Cerebellar nuclear complex (tissue), 1 donor: ENCODE data around the gene PRM2.
"Not testable (repeated sequence)": the region's sequence is repeated elsewhere in the genome, so short reads cannot be mapped to it uniquely, and the experiment has no call there.

Experiments
- DNase-seq, 2 experiments: peaks; one replicate each; lab custom pipeline; 2025; lab: John Stamatoyannopoulos, UW

PRM2 gene

GRCh38 chr16:11307639-11308492 is 31.6 kb upstream of the PRM2 start:
- no peak for DNase-seq

DNA sequence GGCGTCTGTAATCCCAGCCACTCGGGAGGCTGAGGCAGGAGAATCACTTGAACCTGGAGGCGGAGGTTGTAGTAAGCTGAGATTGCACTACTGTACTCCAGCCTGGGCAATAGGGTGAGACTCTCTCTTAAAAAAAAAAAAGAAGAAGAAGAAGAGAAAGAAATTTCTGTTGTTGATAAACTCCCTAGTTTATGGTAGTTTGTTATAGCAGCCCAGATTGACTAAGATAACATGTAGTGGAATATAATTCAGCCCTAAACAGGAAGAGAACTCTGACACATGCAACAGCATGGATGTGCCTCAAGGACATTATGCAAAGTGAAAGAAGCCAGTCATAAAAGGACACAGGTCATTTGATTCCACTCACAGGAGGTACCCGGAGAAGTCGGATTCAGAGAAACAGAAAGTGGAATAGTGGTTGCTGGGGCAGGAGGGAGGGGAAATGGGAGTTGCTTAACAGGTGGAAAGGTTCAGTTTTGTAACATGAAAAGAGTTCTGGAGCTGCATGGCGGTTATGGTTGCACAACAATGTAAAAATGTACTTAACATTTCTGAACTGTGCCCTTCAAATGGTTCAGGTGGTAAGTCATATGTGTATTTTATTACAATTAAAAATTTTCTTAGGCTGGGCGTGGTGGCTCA is 30.8 kb upstream of the PRM2 start:
- DNase-seq, result no peak

GRCh38 chr16:11306381-11306780 is 30.1 kb upstream of the PRM2 start:
- no peak for DNase-seq

DNA sequence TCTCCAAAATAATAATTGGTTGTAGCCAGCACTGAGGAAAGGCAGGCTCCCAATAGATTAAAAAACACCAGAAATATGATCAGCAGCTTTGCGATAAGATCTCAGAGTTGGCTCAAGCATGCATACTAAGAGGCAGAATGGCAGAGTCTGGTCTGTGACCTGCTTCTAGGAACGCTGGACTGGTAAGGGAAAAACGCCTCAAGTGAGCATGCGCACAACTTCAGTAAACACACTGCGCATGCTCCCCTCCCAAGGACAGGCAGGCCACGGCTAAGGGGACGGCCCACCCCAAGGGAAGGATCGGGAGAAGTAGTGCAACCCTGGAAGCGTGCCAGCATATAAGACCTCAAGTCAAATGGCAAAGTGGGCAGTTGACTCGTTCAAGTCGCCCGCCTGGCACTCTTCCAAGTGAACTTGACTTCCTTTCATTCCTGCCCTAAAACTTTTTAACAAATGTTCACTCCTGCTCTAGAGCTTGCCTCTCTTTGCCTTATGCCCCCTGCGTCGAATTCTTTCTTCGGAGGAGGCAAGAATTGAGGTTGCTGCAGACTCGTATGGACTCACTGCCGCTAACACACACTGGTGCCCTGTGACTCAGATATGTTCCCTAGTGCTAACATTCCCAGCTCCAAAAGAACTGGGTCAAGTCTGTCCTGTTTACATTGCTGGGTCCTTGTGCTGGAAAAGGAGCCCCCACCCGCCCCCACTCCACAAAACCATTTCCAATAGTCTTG is 27.3 kb upstream of the PRM2 start:
- DNase-seq, result no peak

GRCh38 chr16:11302977-11303376 is 26.7 kb upstream of the PRM2 start:
- DNase-seq, result no peak

DNA sequence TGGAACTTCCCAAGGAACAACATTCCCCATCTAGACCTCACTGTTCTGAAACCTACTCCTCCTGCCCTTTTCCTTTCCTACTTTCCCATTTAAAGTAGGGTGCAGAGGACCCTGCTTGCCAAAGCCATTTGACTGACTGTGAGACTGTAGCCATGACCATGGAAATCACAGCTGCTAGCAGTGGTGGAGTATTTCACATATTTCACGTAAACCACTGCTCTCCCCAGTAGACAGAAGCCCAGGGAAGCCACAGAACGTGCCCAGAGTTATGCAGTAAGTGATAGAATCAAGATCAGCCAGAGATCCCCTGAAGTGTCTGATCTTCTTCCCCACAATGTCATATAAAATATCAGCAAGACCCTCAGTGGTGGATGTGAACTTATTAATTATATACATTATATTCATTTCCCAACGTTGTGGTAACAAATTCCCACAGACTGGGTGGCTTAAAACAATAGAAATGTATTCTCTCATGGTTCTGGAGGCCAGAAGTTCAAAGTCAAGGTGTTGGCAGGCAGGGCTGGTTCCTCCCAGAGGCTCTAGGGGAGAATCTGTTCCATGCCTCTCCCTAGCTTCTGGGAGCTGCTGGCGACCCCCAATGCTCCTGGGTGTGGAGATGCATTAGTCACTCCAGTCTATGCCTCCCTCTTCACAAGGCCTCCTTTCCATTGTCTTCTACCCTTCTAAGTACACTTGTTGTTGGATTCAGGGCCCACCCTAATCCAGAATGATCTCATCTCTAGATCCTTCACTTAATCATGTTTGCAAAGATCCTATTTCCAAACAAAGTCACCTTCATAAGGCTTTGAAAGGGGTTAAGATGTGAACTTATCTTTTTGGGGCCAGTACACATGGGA is 25.6 kb upstream of the PRM2 start:
- no peak for DNase-seq

DNA sequence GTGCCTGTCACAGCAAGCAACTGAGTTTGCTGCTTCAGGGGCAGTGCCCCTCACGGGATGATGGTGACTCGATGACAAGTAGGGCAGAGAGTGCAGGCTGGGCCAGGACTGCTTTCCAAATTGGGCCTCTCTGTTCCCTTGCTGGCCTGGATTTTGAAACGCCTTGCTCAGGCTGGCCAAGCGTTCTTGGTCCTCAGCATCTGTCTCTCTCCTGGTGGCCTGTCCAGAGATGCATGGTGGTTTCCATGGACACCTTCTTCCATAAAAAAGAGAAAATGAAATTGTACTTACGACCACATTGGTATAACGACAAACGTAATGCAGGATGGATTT is 24.2 kb upstream of the PRM2 start:
- no peak for DNase-seq

- no peak for DNase-seq
Measured at GRCh38 chr16:11299865-11300559, 23.7 kb upstream of the PRM2 start.

DNA sequence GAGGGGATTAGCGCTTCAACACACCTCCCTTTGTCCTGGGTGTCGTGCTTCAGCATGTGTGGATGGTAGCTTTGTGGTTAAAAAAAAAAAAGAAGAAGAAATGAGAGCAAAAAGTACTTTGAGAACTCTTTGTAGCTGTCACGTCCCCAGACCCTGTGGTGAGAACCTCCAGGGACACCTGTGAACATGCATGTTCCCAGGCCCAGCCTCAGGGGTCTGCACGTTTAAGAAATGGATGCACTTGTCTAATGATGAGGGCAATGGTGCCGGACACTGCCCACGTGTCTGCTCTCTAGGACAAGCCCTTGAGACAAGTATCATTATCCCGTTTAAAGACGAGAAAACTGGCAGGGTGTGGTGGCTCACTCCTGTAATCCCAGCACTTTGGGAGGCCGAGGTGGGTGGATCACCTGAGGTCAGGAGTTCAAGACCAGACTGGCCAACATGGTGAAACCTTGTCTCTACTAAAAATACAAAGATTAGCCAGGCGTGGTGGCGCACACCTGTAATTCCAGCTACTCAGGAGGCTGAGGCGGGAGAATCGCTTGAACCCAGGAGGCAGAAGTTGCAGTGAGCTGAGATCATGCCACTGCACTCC is 22.8 kb upstream of the PRM2 start:
- not testable (repeated sequence) for DNase-seq

DNA sequence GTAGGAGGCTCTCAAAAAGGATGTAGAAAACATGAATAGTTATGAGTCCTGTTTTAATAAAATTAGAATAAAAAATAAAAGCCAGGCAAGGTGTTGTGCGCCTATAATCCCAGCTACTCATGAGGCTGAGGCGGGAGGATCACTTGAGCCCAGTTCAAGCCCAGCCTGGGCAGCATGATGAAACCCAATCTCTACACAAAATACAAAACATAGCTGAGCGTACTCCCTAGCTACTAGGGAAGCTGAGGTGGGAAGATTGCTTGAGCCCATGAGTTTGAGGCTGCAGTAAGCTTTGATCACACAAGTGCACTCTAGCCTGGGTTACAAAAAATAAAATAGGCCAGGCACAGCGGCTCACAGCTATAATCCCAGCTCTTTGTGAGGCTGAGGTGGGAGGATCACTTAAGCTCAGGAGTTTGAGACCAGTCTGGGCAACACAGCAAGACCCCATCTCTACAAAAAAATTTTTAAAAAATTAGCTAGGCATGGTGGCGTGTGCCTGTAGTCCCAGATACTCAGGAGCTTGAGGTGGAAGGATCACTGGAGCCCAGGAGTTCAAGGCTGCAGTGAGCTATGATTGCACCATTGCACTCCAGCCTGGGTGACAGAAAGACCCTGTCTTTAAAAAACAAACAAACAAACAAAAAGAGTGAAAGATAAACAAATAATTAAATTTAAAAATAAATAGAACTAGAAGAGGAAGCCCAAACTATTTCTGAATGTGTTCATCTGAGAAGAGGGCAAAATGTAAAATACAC is 22.0 kb upstream of the PRM2 start:
- no peak for DNase-seq

GRCh38 chr16:11297492-11298142 is 21.3 kb upstream of the PRM2 start:
- DNase-seq, result no peak

- DNase-seq, result no peak
Measured at GRCh38 chr16:11296706-11297491, 20.6 kb upstream of the PRM2 start.

- DNase-seq, result no peak
Measured at GRCh38 chr16:11296351-11296705, 20.0 kb upstream of the PRM2 start.

- DNase-seq, result no peak
Measured at GRCh38 chr16:11295672-11296071, 19.4 kb upstream of the PRM2 start.

DNA sequence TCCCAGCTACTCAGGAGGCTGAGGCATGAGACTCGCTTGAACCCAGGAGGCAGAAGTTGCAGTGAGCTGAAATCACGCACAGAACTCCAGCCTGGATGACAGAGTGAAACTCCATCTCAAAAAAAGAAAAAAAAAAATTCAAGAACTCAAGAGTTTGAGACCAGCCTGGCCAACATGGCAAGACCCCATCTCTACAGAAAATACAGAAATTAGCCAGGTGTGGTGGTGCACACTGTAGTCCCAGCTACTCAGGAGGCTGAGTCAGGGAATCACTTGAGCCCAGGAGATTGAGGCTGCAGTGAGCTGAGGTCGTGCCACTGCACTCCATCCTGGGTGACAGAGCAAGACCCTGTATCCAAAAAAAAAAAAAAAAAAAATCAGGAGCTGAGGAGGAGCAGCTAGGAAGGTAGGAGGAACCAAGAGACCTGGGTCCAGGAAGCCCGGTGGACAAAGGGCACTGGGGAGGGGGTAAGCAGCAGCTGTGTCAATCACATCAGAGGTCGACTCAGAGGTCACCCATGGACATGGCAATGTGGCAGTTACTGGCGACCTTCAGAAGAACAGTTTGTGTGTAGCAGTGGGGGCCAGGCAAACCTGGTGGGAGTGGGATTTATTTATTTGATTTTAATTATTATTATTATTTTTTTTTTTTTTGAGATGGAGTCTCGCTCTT is 15.9 kb upstream of the PRM2 start:
- no peak for DNase-seq

DNA sequence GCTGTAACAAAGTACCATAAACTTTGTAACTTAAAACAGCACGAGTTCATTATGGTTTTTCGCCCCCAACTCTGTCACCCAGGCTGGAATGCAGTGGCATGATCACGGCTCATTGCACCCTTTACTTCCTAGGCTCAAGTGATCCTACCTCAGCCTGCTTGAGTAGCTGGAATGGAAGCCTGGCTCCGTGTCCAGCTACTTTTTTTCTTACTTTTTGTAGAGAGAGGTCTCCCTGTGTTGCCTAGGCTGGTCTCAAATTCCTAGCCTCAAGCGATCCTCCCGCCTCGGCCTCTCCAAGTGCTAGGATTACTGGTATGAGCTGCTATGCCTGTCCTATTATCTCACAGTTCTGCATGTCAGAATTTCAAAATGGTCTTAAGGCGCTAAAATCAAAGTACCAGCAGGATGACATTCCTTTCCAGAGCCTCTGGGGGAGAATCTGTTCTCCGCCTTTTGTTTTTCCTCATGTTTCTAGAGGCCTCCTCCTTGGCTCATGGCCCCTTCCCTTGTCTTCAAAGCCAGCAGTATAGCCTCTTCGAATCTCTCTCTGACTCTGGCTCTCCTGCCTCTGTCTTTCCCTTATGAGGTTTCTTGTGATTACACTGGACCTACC is 14.9 kb upstream of the PRM2 start:
- DNase-seq, result no peak

DNA sequence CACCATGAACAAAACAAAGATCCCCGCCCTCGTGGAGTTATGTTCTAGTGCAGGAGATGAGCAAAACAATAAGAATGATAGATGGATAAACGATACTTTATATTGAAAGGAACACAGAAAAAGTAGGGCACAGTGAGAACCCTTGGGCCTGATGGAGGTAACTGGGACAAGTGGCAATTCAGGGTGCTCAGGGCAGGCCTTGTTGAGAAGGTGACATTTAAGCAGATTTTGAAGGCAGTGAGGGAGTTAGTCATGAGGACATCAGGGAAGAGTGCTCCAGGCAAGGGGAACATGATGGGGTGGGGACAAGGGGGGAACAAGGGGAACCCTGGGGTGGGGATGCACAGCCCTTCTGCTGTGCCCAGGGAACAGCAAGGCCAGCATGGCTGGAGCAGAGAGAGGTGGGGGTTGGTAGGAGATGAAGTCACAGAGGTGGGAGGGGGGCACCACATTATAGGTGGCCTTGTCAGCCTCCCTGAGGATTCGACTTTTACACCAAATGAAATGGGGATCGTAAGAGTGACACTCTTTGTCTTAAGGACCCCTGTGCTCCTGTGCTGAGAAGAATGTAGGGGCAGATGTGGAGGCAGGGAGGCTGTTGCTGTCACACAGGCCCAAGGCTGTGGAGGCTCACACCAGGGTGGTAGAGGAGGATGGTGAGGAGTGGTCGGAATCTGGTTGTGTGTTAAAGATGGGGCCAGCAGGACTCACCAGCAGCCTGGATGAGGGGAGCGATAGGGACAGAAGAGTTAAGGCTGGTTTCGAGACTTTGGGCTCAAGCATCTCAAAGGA is 14.0 kb upstream of the PRM2 start:
- DNase-seq, result no peak
